Stimulated activated CD4-positive, alpha-beta T cell treated with anti-CD3 and anti-CD28 coated beads, Interleukin-2, amount 100 ng/mL, for 48 hours (primary cell): Measurements from ENCODE around the gene MS4A1.
"Not testable (repeated sequence)": the region's sequence is repeated elsewhere in the genome, so short reads cannot be mapped to it uniquely, and the experiment has no call there.

ENCODE experiments used
- DNase-seq, 2 donors: peaks; one replicate each; pipeline ENCODE4 v3.0.0-alpha.2; 2020

MS4A1 gene

DNA sequence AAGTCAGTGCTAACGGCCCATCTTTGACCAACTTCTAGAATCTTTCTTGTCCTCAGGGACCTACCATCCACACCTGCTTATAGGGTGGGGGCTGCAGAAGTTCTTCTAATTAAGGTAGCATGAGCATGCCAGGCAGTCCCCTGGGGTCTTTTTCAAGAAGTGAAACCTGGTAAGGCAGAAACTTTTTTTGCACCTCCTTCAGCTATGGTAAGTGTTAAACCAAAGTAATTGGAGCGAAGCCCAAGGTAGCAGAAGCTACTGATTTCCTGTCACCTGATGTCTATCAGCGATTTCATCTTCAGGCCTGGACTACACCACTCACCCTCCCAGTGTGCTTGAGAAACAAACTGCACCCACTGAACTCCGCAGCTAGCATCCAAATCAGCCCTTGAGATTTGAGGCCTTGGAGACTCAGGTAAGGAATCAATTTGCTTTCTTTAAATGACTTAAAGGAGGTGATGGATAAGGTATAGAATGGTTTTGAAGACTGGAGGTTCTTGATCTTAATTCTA is at the start of gene MS4A1:
Gene MS4A1, plus strand, starts transcription at position 317 of the 512 bp plus-strand sequence. CDS start 6,528 bp downstream, outside the sequence.
- DNase-seq = no peak

DNA sequence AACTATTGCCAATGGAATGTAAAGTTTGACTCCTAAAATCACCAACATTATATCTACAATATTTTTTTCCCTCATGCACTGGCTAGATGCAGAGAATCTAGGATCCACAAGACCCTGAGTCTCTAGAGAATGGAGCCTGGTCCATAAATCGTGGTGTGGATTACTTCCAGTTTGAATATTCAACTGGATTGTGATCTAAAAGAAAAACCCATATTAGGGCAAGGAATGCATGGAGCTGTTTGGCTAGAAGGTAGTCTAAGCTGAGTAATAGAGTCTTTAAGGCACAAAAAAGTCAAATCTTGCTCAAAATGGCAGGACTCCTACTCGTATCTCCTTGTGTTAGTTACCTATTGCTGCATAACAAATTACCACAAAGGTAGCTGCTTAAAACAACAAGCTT is 35.6 kb upstream of the MS4A1 start:
- no peak for DNase-seq

DNA sequence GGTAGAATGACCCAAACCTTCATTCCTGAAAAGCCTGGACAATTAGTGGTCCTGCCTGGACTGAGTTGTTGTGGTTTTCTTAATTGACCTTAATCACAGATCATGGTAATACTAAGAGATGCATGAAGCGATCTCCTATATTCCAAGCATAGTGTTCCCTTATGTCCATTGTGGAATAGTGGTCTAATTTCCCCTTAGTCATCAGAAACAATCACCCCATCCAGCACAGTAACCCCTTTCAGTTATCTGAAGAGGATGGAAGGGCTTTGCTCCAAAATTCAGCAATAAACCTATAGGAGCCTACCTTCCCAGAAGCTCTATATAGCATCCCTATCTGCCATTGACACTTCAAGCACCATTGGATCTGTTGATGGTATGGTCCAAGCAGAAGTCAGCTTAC is 33.0 kb upstream of the MS4A1 start:
- DNase-seq = no peak

DNA sequence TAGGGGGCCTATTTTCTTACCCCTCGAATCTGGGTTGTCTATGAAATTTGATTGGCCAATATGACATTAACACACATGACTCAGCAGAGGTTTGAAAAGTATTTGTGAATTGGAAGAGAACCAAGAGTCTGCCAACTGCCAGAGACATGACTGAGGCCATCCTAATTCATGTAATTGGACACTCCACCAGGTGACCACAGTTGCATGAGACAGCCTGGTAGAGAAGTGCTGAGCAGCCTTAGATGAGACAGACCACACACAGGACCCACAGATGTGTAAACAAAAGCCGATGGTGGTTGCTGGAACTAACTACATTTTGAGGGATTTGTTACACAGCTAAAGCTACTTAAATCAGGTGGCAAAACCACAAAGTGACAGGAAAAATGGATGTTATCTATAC is 27.1 kb upstream of the MS4A1 start:
- DNase-seq = no peak

DNA sequence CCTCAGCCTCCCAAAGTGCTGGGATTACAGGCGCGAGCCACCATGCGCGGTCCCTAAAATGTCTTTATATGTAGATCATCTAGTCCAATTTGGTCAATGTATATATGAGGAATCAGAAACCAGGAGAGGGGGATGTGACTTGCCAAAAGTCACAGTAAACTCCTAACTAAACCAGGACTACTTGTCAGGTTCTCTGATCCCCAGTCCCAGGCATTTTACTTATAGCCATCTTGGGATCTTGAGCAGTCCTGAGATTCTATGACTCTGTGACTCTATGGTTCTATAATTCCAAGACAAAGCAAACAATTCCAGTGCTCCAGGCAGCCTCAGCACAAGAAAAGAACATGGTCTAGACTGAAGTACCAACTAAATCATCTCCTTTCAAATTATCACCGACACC is 26.4 kb upstream of the MS4A1 start, which contains the start of gene MS4A5:
Gene MS4A5, plus strand, starts transcription at position 301 of the 400 bp plus-strand sequence. CDS start 103 bp downstream, outside the sequence.
- DNase-seq = no peak

DNA sequence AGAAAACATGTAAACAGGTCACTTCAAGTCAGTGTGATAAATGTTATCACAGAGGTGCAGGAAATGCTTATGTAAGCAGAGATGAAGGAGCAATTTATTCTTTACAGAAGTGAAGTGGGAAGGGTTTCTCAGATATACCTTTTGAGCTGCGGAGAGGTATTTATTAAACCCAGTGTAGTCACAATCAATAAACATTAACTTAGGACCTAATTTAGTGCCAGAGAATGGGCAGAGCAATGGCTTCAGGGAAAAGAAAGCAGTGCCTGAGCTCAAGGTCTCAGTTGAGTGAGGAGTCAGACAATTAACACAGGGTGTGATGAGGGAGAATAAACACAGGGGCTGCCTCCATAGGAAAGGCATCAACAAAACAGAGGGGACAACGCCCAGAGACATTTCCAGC is 24.4 kb upstream of the MS4A1 start:
- DNase-seq = no peak

DNA sequence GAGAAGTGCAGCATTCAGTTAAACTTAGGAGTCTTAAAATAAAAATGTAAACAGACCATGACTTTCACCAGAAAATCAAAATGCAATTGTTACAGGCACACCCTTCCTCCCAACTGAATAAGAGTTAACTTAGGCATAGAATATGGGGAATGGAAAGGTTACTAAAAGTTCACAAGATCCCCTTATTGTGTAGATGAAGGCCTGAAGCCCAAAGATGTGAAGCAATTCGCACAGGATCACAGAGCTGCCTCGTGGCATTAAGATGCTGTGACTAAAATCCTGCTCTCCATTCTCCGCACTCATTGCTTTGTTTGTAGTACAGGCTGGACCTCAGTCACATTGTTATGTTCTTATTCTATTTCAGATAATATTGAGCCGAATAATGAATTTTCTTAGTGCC is 22.2 kb upstream of the MS4A1 start:
- no peak for DNase-seq

DNA sequence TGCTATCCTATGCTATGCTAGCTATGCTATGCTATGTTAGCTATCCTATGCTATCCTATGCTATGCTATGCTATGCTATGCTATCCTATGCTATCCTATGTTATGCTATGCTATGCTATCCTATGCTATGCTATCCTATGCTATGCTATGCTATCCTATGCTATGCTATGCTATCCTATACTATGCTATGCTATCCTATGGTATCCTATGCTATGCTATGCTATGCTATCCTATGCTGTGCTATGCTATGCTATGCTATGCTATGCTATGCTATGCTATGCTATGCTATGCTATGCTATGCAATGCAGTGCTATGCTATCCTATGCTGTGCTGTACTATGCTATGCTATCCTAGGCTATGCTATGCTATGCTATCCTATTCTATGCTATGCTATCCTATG is 8.6 kb upstream of the MS4A1 start:
- DNase-seq = no peak

DNA sequence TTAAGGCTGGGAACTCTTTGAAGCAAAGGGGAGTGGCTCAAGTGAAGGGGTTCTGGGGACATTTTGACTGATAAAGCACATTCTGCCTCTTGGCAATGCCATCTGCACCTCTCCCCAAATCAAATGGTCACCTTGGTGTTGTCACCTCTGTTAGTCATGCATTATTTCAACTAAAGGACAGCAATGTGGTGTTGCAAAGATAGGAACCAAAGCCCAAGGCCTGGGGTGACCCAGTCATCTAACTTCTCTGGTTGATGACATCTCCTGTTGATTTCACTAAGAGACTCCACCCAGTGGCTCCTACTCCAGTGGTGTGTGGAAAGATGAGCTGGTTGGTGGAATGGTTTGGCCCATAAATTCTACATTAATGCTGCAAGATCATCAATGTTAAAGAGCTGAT is 7.8 kb upstream of the MS4A1 start:
- no peak for DNase-seq

DNA sequence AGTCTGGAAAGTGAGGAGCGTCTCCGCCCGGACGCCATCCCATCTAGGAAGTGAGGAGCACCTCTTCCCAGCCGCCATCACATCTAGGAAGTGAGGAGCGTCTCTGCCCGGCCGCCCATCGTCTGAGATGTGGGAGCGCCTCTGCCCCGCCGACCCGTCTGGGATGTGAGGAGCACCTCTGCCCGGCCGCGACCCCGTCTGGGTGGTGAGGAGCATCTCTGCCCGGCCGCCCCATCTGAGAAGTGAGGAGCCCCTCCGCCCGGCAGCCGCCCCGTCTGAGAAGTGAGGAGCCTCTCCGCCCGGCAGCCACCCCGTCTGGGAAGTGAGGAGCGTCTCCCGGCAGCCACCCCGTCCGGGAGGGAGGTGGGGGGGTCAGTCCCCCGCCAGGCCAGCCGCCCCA is 4.5 kb upstream of the MS4A1 start:
- DNase-seq = not testable (repeated sequence)

DNA sequence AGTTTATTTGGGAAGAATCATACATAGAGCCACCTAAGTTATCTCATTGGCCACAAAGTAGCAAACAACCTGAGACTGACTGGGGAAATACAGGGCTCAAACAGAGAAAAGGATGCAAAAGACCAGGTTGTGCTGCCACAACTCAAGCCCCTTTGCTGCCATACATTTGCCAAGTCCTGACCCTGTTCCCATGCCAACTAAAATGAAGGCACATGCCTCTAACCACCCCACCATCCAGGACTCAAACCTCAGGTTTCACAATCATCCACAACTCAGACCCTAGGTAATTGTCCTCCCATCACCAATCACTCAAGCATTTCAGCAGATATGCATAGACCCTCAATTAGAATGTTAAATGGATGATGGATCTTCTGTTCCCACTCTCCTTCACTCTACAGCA is 1.4 kb upstream of the MS4A1 start:
- no peak for DNase-seq

DNA sequence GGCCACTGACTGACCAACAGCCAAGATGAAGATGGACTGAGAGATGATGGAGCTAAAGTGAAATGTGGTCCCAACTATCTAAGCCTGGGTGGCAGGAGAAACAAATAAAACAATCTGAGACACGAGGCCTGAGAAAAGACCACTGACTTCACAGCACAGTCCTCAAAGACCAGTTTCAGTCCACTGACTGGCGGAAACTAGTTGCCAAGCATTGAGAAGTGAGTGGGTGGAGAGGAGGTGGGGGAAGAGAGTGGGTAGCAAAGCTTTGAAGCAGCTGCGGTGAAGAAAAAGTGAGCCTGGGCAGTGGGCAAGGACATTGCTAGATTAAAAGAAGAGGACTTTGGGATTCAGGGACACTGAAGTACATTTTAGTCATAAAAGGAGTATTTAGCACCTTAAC is 1.9 kb downstream of the MS4A1 start:
- no peak for DNase-seq

DNA sequence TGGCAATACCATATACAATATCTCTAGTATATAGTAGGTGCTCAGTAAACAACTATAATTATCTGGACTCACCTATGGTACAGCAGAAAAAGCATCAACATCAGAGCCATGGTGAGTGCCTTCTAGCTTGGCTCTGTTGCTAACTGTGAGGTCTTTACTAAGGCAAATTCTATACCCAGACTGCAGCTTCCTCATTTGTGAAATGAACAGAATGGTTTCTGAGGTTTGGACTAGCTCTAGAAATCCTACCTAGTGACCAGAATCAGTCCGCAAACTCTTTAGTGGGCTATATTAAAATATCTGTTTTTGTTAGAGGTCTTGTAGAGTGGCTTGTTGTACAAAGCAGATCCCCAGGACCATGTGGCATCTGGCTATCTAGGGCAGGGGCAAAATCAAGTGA is 3.7 kb downstream of the MS4A1 start:
- no peak for DNase-seq

DNA sequence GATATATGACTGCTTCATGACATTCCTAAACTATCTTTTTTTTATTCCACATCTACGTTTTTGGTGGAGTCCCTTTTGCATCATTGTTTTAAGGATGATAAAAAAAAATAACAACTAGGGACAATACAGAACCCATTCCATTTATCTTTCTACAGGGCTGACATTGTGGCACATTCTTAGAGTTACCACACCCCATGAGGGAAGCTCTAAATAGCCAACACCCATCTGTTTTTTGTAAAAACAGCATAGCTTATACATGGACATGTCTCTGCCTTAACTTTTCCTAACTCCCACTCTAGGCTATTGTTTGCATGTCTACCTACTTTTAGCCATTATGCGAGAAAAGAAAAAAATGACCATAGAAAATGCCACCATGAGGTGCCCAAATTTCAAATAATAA is 13.2 kb downstream of the MS4A1 start:
- DNase-seq = no peak

DNA sequence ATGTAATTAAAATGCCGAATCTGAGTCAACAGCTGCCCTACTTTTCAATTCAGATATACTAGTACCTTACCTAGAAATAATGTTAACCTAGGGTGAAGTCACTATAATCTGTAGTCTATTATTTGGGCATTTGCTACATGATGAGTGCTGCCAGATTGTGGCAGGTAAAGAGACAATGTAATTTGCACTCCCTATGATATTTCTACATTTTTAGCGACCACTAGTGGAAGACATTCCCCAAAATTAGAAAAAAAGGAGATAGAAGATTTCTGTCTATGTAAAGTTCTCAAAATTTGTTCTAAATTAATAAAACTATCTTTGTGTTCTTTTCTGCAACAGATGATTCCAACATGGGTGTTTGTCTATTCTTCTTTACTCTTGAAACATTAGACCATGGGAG is 14.1 kb downstream of the MS4A1 start:
- DNase-seq = no peak

DNA sequence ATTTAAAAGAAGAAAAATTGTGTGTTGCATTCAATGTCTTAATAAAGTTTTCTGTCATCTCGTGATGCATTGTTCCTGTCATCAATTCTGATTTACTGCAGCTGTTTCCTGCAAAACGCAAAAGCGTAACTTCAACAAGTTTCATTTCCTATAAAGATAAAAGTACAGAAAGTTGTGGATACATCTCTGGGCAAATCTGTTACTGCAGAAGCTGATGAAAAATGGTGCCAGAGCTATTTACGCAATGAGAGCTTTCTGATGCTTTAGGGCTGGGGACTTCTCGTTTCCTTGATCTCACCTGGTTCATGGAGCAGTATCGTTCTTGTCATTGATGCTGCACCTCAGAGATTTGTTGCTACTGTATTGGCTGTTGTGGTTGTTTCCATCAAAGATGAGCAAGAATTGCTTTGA is 21.4 kb downstream of the MS4A1 start:
- DNase-seq = no peak

DNA sequence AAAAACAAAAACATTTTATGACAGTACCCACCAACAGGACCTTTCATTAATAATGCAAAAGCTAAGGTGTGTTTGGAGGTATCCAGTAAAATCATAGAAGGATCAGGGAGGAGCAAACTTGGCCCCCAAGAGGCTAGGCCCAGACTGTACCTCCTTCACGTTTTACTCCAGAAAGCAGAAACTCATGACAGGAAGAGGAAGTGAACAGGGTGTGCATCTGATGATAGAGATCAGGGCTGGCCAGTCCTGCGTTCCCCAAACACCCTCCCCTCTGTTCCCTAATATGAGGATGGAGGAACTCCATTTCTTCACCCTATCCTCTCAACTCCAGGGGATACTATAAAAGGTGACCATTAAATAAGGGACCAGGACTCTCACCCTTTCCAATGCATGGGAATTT is 26.7 kb downstream of the MS4A1 start:
- no peak for DNase-seq

DNA sequence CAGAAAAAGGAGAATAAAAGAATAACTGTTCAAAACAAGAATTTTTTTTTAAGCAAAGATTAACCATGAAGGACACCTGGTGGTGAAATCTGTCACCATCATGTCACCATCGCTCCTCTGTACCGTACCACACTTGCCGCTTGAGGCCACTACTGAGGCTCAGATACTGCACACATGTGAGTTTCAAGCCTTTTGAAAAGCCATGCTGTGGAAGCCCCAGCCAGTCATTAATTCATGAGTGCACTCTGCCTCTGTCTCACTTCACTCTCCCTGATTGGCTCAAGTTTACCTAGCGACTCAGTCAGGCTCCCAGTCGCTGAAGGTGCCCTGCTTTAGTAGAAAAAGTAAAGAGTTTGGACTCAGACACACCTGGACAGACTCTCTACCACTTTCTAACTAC is 30.3 kb downstream of the MS4A1 start:
- peak in 1 of 2 donors; percentile 4 for DNase-seq

DNA sequence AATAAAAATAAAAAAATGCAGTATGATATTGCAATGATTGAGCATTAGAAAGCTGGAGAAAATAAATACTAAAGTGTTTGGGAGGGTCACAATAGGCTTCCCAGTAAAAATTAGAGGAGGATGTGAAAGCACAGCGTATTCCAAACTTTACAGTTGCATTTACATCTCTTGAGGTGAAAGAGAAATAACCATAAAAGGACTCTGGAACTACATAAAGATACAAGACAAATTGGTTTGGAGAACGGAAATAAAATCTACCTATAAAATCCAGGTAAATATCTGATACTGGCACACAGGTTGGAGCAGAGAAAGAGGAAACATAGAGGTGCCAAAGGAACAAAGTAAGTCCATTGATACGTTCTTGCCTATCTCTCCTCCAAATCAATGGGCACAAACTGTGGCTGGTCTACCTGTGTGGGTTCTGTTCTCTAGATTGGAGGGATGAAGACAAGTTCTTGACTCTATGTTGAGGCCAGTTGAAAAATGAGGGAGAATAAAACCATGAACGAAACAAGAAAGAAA is 36.9 kb downstream of the MS4A1 start, which contains the start of gene MS4A12:
Gene MS4A12, plus strand, starts transcription at position 291 of the 522 bp plus-strand sequence. CDS start 4,541 bp downstream, outside the sequence.
- DNase-seq = no peak

DNA sequence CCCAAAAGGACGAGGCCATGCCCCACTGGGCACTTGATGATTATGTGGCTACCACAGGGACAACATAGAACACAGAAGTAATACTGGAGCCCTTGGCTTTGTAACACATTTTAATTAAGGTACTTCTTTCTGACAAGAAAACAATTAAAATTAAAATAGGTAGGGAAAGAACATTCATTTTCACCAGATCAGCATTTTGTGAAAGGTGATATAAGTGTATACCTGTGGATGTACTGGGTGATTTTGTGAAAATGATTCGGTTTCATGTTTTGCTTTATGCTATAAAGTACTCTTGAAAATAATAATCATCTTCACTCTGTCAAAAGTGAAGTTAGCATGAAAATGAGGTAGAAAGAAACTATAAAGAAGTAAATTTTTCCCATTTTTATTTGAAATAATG is 37.8 kb downstream of the MS4A1 start:
- no peak for DNase-seq

DNA sequence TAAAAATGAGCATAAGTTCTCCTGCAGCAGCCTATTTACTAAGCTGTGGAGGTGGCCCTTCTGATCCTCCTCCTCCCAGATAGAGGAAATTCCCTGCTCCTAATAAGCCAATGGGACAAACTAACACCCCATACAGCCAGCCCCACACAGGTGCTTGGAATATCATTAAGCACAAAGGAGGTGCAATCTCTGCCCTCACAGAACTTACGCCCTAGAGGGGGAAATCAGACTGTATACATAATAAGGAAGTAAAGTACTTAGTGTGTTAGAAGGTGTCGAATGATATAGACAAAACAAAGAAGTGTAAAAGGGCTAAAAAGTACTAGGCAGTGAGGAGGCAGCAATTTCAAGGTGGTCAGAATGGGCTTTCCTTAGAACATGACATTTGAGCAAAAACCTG is 42.8 kb downstream of the MS4A1 start:
- no peak for DNase-seq

DNA sequence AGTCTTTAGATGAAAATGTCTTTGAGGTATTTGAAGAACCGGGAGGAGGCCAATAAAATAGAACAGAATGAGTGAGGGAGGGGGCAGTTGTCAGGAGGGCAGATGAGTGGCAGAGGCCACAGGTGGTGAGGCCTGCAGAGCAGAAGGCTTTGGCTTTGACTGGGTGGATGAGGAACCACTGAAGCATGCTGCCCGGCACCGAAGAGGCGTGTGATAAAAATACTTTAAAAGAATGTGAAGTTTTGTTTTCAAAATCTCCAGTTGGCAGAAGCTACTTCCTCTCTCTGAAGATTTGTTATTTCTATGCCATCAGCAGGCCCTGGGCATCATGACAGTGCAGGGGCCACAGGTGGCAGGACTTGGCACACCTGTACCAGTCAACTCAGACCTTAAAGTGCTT is 43.2 kb downstream of the MS4A1 start:
- no peak for DNase-seq

DNA sequence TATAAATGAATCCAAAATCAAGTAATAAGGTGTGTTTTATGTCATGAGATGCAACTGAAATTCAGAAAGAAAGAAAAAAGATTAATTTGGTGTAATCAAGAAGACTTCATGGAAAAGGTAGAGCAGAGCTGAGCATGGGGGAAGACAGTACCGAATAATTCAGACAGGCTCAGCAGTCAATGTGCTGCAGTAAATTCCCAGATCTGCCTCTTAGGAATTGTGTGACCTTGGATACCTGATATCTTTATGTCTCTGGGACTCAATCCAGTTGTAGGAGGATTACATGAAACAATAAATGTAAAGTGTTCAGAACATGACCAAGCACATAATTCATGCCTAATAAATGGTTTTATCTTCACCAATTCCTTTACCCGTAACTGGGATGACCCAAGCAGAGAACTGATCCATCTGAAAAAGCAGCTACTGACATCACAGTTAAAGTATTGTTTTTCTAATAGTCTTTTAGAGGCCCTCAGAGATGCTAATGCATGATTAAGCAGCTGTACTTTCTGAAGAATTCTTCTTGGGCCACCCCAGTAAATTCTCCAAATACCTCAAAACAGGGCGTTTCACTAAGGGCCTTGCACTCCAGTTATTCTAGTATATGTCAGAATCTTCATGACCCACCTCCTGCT is 44.7 kb downstream of the MS4A1 start:
- DNase-seq = no peak

DNA sequence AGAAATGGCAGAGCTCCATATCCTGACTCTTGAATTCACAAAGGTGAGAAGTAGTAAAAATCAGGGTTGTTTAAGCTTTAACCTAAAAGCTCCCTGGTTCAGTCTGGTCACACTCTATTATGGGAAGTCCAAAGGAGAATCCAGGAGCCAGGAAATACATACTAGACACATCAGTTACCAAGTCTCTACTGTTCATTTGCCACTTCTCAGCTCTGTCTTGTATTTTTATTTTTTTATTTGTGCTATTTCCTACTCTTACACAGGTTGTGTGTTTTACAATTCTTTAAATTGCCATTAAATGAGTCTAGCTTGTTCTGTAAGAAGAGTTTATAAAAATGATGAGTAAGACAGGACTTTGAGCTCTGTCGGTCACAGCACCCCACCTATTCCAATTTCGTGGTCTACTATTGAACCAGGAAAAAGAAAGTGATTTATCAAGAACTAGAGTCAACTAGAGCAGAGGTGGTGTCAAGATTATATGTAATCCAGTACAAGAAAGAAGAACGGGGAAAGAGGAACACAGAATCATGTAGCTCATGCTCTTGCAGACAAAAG is 46.7 kb downstream of the MS4A1 start:
- no peak for DNase-seq
